IPS-11a (cell line): Measurements from ENCODE around the gene CLEC9A.
"Not testable (repeated sequence)": the region's sequence is repeated elsewhere in the genome, so short reads cannot be mapped to it uniquely, and the experiment has no call there.

Experiments used
- H3K4me3 ChIP-seq: one replicate; pipeline ENCODE4 v1.5.1; 2013; ENCODE audit warnings: low read depth, low read length, control low read depth

CLEC9A gene

GRCh38 chr12:10030446-10030845 lies at the start of gene CLEC9A:
Gene CLEC9A, plus strand, starts transcription at chr12:10030682. Its CDS starts 22,006 bp downstream, at chr12:10052688.
- no peak within 1 kb of the TSS for H3K4me3 ChIP-seq

- no peak overlapping the region for H3K4me3 ChIP-seq
Observed at GRCh38 chr12:9991876-9992275, 38.6 kb upstream of the CLEC9A start.

- no peak overlapping the region for H3K4me3 ChIP-seq
Observed at GRCh38 chr12:9992296-9992695, 38.2 kb upstream of the CLEC9A start.

- no peak within 1 kb of the TSS for H3K4me3 ChIP-seq
Observed at GRCh38 chr12:9999016-9999415, 31.5 kb upstream of the CLEC9A start, which contains the start of gene CLEC1B. Gene CLEC1B, minus strand, starts transcription at chr12:9999121. Its CDS starts 21 bp downstream, at chr12:9999100.

- H3K4me3 ChIP-seq: no peak overlapping the region
Observed at GRCh38 chr12:10001171-10001776, 29.2 kb upstream of the CLEC9A start.

- H3K4me3 ChIP-seq: no peak overlapping the region
Observed at GRCh38 chr12:10012630-10013330, 17.7 kb upstream of the CLEC9A start.

GRCh38 chr12:10015450-10015849 lies 15.0 kb upstream of the CLEC9A start:
- no peak overlapping the region for H3K4me3 ChIP-seq

- no peak overlapping the region for H3K4me3 ChIP-seq
Observed at GRCh38 chr12:10016881-10017280, 13.6 kb upstream of the CLEC9A start.

GRCh38 chr12:10018386-10018785 lies 12.1 kb upstream of the CLEC9A start:
- no peak overlapping the region for H3K4me3 ChIP-seq

GRCh38 chr12:10021342-10021741 lies 9.1 kb upstream of the CLEC9A start:
- H3K4me3 ChIP-seq: no peak overlapping the region

GRCh38 chr12:10025236-10025635 lies 5.2 kb upstream of the CLEC9A start:
- no peak overlapping the region for H3K4me3 ChIP-seq

- not testable (repeated sequence) for H3K4me3 ChIP-seq
Observed at GRCh38 chr12:10026666-10027065, 3.8 kb upstream of the CLEC9A start.

GRCh38 chr12:10027311-10027710 lies 3.2 kb upstream of the CLEC9A start:
- no peak overlapping the region for H3K4me3 ChIP-seq

GRCh38 chr12:10027721-10028120 lies 2.8 kb upstream of the CLEC9A start:
- no peak overlapping the region for H3K4me3 ChIP-seq

- no peak overlapping the region for H3K4me3 ChIP-seq
Observed at GRCh38 chr12:10031321-10031720, 839 bp downstream of the CLEC9A start.

- no peak overlapping the region for H3K4me3 ChIP-seq
Observed at GRCh38 chr12:10031771-10032175, 1.3 kb downstream of the CLEC9A start.

GRCh38 chr12:10033783-10034545 lies 3.5 kb downstream of the CLEC9A start:
- H3K4me3 ChIP-seq: no peak overlapping the region

GRCh38 chr12:10042167-10042566 lies 11.7 kb downstream of the CLEC9A start:
- H3K4me3 ChIP-seq: no peak overlapping the region

GRCh38 chr12:10048526-10048925 lies 18.0 kb downstream of the CLEC9A start:
- H3K4me3 ChIP-seq: no peak overlapping the region

GRCh38 chr12:10052193-10052913 lies 21.9 kb downstream of the CLEC9A start:
- no peak overlapping the region for H3K4me3 ChIP-seq

- H3K4me3 ChIP-seq: no peak overlapping the region
Observed at GRCh38 chr12:10058387-10058786, 27.9 kb downstream of the CLEC9A start.
